ENCODE results near the gene RGMA.
"Not testable (repeated sequence)": the region's sequence is repeated elsewhere in the genome, so short reads cannot be mapped to it uniquely, and the experiment has no call there.

Gene RGMA

DNA sequence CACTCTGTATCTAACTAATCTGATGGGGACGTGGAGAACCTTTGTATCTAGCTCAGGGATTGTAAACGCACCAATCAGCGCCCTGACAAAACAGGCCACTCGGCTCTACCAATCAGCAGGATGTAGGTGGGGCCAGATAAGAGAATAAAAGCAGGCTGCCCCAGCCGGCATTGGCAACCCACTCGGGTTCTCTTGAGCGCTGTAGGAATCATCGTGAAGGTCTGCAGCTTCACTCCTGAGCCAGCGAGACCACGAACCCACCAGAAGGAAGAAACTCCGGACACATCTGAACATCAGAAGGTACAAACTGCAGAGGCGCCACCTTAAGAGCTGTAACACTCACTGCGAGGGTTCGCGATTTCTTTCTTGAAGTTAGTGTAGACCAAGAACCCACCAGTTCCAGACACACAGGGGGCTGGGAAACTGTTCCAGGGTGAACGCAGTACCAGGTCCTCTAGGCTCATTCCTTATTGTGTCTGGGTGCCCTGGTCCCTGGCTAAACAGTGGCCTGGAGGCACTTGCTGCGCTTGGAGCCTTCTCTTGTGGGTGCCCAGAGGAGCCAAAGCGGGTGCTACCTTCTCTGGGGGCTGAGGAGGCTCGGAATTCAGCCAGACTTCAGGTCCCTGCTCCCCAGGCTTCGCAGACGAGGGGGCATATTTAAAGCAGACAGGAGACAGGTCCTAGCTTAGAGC is 56.4 kb downstream of the RGMA start:
- DNase-seq: not testable (repeated sequence)

DNA sequence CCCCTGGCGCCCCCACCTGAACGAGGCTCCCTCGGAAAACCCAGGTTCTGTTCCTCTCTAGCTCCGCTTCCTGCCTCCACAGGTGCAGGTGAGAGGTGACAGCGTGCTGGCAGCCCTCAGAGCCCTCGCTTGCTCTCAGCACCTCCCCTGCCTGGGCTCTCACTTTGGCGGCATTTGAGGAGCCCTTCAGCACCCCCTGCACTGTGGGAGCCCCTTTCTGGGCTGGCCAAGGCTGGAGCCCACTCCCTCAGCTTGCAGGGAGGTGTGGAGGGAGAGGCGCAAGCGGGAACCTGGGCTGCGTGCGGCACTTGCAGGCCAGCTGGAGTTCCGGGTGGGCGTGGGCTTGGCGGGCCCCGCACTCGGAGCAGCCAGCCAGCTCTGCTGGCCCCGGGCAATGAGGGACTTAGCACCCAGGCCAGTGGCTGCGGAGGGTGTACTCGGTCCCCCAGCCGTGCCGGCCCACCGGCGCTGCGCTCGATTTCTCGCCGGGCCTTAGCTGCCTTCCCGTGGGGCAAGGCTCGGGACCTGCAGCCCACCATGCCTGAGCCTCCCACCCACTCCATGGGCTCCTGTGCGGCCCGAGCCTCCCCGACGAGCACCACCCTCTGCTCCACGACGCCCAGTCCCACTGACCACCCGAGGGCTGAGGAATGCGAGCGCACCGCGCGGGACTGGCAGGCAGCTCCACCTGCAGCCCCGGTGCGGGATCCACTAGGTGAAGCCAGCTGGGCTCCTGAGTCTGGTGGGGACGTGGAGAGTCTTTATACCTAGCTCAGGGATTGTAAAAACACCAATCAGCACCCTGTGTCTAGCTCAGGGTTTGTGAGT is 57.2 kb downstream of the RGMA start:
- DNase-seq: not testable (repeated sequence)

DNA sequence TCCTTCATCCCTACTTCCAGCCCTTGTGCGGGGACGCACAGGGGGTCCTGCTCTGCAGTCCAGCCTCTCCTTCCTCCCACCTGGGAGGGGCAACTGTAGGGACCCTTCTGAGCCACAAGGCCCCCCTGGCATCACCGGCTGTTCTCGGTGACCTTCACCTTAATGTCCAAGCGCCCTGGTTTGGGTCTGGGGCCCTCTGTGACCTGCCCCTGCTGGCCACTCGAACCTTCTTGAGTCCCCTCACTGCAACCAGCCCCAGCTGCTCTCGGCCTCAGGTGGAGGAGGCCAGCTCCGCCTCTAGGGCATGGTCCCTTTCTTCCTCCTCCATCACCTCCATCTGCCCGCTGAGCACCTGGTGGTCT is 57.9 kb downstream of the RGMA start:
- DNase-seq: no peak

DNA sequence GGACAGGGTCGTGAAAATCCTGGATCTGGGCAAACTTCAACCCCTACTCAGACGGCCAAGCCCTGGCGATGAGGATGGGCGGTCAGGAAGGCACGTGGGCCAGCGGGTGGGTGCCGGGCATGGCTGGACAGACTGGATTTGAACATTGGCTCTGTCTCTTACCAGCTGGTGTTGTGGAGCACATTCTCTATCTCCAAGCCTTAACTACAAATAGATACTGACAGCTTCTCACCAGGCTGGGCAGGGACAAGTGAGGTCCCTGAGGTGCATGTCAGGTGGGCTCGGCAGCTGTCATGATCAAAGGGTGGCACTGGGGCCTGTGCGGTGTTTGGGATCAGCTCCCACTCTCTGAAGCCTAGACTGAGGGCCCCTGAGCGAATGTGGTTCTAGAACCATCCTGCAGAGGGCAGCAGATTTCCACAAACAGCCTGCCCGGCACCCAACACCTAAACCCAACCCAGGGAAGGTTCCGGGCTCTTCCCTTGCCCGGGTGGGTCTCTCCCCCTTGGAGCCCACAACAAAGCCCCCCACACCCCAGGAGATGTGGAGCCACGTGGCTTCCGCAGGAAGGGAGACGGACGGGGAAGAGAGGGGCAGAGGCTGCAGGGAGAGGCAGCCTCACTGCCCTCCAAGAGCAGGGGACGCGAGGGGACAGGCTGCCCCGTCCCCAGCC is 58.4 kb downstream of the RGMA start:
- no peak for DNase-seq

- DNase-seq: no peak
These were observed 59.1 kb downstream of the RGMA start for GRCh38 chr15:93029836-93030429.

DNA sequence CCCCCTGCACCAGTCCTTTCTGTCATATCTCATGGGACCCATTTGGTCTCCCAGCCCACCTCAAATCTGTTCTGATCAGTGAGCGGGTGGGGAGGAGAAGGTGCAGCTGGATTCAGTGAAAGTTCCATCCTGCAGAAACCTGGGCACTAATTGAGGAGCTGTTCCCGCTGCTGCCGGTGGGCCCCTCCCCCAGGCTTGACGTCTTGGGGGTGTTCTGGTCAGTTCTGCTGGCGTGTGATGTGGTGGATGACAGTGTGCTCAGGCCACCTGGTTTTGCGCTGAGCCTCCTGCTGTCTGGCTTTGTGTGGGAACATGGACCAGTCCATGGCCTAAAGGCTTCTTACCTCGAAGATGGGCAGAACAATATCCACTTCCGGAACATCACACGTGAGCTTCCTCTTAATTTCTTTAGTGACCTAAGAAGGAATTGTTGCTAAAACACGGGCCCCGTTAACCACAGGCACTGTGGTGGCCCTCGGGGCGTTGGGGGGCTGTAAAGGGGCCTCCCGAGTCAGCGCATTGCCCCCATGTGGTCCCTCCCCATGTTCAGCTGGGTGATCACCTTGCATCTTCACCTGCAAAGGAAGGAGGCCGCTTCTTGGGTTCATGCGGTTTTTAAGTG is 59.7 kb downstream of the RGMA start:
- no peak for DNase-seq

GRCh38 chr15:93028632-93029213 is 60.3 kb downstream of the RGMA start:
- no peak for DNase-seq

GRCh38 chr15:93028111-93028631 is 60.8 kb downstream of the RGMA start:
- no peak for DNase-seq

GRCh38 chr15:93027413-93027812 is 61.6 kb downstream of the RGMA start:
- DNase-seq: no peak

DNA sequence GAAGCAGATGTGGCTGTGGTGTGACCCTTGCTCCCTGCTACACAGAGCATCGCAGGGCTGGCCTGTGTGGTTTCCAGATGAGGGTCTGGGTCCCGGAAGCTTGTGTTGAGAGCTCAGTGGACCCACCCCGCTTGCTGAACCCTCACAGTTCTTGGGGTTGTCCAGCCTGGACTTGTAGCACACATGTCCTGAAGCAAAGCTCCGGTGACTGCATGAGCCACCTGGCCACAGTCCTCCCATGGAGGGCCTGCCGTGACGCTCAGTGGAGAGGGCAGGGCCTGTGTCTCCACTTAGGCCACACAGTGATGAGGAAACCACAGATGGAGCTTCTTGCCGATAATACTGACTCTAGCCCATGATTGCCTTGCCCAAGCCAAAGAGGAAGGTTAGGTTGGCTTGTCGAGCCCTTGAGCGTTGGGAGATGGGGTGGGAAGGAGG is 62.6 kb downstream of the RGMA start:
- DNase-seq: no peak

DNA sequence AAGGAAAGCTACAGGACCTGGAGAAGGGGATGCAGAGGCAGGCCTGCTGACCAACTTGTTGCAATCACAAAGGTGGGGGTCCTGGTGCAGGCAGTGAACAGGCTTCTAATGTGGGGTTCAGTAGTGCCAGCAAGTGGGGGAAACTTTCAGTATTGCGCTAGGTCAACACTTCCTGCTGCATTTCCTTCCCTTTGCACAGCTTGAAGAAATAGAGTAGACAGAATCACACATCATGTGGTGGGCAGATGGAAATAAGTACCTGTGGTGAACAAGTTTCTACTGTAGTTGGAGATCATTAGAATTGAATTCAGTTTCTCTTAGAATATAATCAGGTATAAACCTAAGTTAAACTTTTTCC is 63.4 kb downstream of the RGMA start:
- no peak for DNase-seq

DNA sequence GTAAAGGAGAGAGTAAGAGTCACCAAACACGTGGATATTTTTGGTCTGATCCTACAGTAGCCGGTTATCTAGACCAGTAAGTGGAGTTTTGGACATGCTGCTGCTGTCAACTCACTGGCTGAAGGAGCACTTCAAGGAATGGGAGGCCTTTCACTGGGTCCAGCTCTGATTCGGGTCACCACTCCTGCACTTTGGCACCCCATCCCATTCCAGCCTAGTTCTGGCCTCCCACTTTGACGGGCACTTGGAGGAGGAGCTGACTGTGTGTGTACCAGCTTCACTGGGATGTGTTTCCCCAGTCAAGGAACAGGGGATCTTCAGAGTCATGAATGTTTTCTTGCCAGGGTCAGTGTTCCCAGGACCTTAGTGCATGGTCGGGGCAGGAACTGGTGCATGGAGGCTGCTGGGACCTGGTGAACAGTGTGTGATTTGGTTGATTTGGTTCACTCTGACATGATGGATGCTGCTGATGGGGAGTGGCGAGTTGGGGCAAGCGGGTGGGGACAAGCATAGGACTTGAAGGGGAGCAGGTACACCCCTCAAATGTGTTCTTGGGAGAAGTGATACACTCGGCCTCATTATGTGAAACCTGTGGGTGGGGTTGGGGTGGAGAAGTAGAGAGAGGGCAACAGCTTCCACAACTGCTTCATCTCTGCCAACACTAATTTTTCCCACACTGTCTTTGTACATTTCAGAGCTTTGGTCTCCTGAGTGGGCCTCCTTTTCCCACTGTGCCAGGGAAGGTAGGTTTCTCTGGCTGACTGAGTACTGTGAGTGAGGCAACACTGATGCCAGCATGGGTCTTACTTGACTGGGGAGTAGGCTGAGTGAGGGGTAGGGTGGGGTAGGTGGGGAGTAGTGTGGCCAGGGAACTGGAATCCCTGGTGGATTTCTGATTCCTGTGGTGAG is 64.0 kb downstream of the RGMA start:
- no peak for DNase-seq

DNA sequence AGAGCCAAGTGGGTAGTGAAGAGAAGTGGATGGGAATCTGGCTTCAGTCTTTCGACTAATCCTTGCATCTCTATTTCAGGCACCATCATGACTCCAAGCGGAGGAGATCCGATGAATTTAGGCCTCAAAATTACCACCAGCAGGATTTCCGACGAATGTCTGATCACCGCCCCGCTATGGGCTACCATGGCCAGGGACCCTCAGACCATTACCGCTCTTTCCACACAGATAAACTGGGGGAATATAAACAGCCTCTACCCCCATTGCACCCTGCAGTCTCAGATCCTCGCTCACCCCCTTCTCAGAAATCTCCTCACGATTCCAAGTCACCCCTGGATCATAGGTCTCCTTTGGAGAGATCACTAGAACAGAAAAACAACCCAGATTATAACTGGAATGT is 64.7 kb downstream of the RGMA start:
- DNase-seq: no peak

DNA sequence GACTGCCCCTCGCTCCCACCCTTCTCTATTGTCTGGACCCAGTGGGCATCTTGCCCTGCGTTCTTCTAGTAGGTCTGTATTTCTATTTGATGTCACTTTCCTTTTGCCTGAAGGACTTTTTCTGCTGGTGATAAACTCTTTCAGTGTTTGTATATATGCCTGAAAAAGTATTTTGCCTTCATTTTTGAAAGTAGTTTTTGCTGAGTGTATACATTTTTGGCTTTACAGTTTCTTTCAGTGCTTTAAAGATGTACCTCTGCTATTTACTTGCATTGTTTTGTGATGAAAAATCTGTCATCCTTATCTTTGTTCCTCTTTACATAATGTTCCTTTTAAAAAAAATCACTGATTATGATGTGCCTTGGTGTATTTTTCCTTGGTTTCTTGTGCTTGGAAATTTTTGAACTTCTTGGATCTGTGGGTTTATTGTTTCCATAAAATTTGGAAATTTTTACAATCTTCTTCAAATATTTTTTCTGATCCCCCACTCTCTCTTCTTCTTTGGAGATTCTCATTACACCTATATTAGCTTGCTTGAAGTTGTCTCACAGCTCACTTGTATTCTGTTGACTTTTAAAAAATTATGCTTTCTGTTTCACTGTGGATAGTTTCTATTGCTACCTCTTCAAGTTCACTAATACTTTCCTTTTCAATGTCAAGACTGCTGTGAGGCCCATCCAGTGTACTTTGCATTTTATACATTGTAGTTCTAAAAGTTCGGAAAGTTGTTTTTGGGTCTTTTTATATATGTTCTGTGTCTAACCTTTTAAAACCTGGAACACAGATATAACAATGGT is 67.8 kb downstream of the RGMA start:
- no peak for DNase-seq

- DNase-seq: no peak
These were observed 69.0 kb downstream of the RGMA start for GRCh38 chr15:93019971-93020370.

DNA sequence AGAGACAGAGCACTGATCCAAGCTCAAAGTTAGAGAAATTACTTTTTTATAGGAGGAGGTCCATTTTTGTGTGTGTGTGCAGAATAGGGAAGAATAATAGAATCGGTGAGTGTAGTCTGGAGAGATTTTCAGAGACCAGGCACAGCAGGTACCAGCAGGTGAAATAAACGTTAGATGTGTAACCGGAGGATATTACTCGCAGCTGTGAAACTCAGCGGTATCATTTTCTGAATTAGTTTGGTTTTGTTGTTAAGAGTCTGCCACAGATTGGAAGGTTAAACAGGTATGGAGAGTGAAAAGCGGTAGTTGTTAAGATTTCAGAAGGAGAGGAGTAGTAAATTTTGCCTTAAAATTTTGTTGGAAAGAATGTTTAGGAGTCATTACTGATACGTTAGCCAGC is 69.9 kb downstream of the RGMA start:
- DNase-seq: no peak

DNA sequence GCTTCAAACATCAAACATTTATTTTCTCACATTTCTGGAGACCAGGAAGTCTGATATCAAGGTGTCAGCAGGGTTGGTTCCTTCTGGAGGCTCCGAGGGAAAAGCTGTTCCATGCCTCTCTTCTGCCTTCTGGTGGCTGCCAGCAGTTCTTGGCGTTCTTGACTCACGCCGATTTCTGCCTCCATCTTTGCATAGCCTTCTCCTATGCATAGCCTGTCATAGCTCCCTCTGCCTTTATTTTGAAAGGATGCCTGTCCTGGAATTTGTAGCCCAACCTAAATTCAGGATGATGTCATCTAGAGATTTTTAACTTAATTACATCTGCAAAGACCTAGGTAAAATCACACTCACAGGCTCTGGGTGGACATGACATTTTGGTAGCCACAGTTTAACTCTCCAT is 70.4 kb downstream of the RGMA start:
- DNase-seq: no peak

GRCh38 chr15:93017526-93017925 is 71.5 kb downstream of the RGMA start:
- no peak for DNase-seq

GRCh38 chr15:93012786-93013185 is 76.2 kb downstream of the RGMA start:
- no peak for DNase-seq

DNA sequence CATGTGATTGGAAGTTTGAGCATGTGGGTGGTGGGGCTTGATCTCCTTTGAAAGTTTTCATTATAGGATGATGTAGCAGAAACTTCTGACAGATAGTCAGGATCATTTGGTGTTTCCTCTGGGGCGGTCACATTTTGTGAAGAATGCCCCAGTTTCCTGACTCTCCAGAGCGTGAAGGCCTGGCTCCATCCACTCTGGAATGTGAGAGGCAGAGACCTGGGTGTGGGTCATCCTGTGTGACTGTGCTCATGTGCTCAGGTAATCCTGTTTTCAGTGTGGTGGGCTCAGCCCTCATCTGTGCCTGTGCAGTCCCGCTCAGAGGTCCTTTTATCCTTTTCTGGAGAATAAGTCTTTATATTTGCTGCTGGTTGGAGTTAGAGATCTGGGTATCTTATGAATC is 81.0 kb downstream of the RGMA start:
- no peak for DNase-seq

- DNase-seq: no peak
These were observed 83.9 kb downstream of the RGMA start for GRCh38 chr15:93005133-93005532.
